HEK293 (cell line): ENCODE data around the gene TTC9.

Source experiments
- CTCF ChIA-PET: fragments of 350-600 bp; formaldehyde crosslinking; extraction: SDS; loops from one replicate; lab custom pipeline; 2021; ENCODE audit warnings: antibody characterized with exemption; lab: Yijun Ruan, JAX
- POLR2A ChIA-PET: fragments of 300-600 bp; formaldehyde crosslinking; extraction: SDS; loops from one replicate; lab custom pipeline; 2020; ENCODE audit warnings: antibody characterized with exemption, inconsistent platforms; lab: Yijun Ruan, JAX
- H3K27ac ChIP-seq: fragments of 200-500 bp; sonication (Bioruptor generic); 2 replicates; pipeline ENCODE4 v1.5.1; 2014; ENCODE audit warnings: low read depth, low read length, control low read depth, inconsistent platforms; ENCODE audit errors: extremely low read depth
- H3K36me3 ChIP-seq, 2 experiments: fragments of 200-500 bp in 1 of 2; sonication (Bioruptor generic) in 1 of 2; 1 replicate in 1 of 2; 2 replicates in 1 of 2; pipeline ENCODE4 v1.5.1; 2014 to 2017; ENCODE audit warnings: inconsistent platforms in 2 of 2, low read length in 2 of 2; ENCODE audit not compliant: control insufficient read depth in 2 of 2, insufficient read depth in 1 of 2
- H3K4me1 ChIP-seq: fragments of 200-500 bp; sonication (Bioruptor generic); 2 replicates; pipeline ENCODE4 v1.5.1; 2014; ENCODE audit warnings: mild to moderate bottlenecking, low read length, inconsistent platforms; ENCODE audit not compliant: control insufficient read depth, insufficient read depth
- H3K4me3 ChIP-seq: 2 replicates; pipeline ENCODE4 v1.5.1; 2011; ENCODE audit warnings: low read depth, mild to moderate bottlenecking, control low read depth, low read length, moderate library complexity
- H3K9me3 ChIP-seq: fragments of 200-500 bp; sonication (Bioruptor generic); 2 replicates; pipeline ENCODE4 v1.5.1; 2014; ENCODE audit warnings: low read depth, low read length, inconsistent platforms; ENCODE audit not compliant: control insufficient read depth, insufficient read depth
- BCL11A ChIP-seq: fragments of 450-650 bp; formaldehyde crosslinking; IDR thresholded peaks from 2 replicates; pipeline ENCODE4 v1.5.1; 2016; ENCODE audit warnings: low read depth, missing biosample characterization, missing genetic modification characterization
- GLI2 ChIP-seq: fragments of 450-650 bp; formaldehyde crosslinking; IDR thresholded peaks from 2 replicates; pipeline ENCODE4; 2017; ENCODE audit warnings: missing biosample characterization, missing genetic modification characterization, low read depth, borderline replicate concordance
- IKZF3 ChIP-seq: fragments of 450-650 bp; IDR thresholded peaks from 2 replicates; pipeline ENCODE4 v1.5.0; 2018; ENCODE audit warnings: missing biosample characterization, mild to moderate bottlenecking, missing genetic modification characterization, moderate library complexity
- KLF7 ChIP-seq: fragments of 450-650 bp; formaldehyde crosslinking; IDR thresholded peaks from 2 replicates; pipeline ENCODE4 v1.5.1; 2016; ENCODE audit warnings: missing biosample characterization, missing genetic modification characterization, borderline replicate concordance
- REPIN1 ChIP-seq: fragments of 450-650 bp; formaldehyde crosslinking; IDR thresholded peaks from 2 replicates; pipeline ENCODE4 v1.5.1; 2017; ENCODE audit warnings: missing biosample characterization, missing genetic modification characterization, low read depth
- SETDB1 ChIP-seq: IDR thresholded peaks from one replicate; pipeline ENCODE4 v1.6.1; 2017; ENCODE audit warnings: mild to moderate bottlenecking, low read length, moderate library complexity, mixed read lengths; ENCODE audit not compliant: insufficient read length
- SP2 ChIP-seq: fragments of 450-650 bp; formaldehyde crosslinking; IDR thresholded peaks from 2 replicates; pipeline ENCODE4 v1.5.1; 2016; ENCODE audit warnings: missing biosample characterization, missing genetic modification characterization
- ZNF114 ChIP-seq: fragments of 450-650 bp; formaldehyde crosslinking; IDR thresholded peaks from 2 replicates; pipeline ENCODE4 v1.5.0; 2017; ENCODE audit warnings: missing biosample characterization, missing genetic modification characterization
- ZNF140 ChIP-seq: fragments of 450-650 bp; formaldehyde crosslinking; IDR thresholded peaks from 2 replicates; pipeline ENCODE4 v1.5.1; 2016; ENCODE audit warnings: missing biosample characterization, missing genetic modification characterization
- ZNF324 ChIP-seq: fragments of 450-650 bp; formaldehyde crosslinking; IDR thresholded peaks from 2 replicates; pipeline ENCODE4 v1.5.1; 2016; ENCODE audit warnings: missing biosample characterization, missing genetic modification characterization
- ZNF366 ChIP-seq: fragments of 450-650 bp; formaldehyde crosslinking; conservative IDR thresholded peaks from 2 replicates; pipeline ENCODE4 v1.5.1; 2016; ENCODE audit warnings: missing biosample characterization, missing genetic modification characterization
- ZNF544 ChIP-seq: fragments of 450-650 bp; formaldehyde crosslinking; IDR thresholded peaks from 2 replicates; pipeline ENCODE4 v1.5.0; 2017; ENCODE audit warnings: missing biosample characterization, missing genetic modification characterization
- ZXDB ChIP-seq: fragments of 450-650 bp; formaldehyde crosslinking; IDR thresholded peaks from 2 replicates; pipeline ENCODE4 v1.5.1; 2016; ENCODE audit warnings: missing biosample characterization, missing genetic modification characterization
- TF ChIP-seq, protein P1 (sequence below): IDR thresholded peaks from 2 replicates; pipeline ENCODE4 v1.6.1; 2011; ENCODE audit warnings: mild to moderate bottlenecking, low read depth, low read length, borderline replicate concordance
- TF ChIP-seq, protein P2 (sequence below): fragments of 450-650 bp; formaldehyde crosslinking; IDR thresholded peaks from 2 replicates; pipeline ENCODE4 v1.5.1; 2017; ENCODE audit warnings: missing biosample characterization, missing genetic modification characterization

Gene TTC9

DNA sequence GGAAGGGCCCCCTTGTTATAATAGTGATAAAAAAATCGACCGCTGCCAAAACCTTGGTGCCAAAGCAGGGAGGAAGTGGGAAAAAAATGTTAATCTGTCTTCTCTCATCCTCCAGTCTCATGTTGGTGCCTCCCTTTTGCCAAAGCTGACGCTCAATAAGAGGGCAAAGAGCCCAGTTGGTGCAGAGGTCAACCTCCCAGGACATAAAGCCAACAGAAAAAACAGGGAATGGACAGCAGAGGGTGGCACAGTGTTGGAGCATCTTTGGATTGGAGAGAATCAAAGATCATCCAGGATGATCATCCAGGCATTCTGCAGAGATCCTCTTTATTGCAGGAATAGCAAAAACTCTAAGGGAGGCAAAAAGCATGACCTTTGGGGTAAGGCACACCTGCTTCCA, 9.8 kb upstream of the TTC9 start:
- Histone ChIP-seq H3K4me3 (no peak overlapping the region), H3K36me3 (no peaks in the 10 kb centered on the region), H3K4me1 (no peaks in the 10 kb centered on the region), H3K9me3 (no peaks in the 10 kb centered on the region), H3K27ac (no peak overlapping the region)
- POLR2A ChIA-PET: no interaction called here
- CTCF ChIA-PET: interaction anchor here (0.9 kb wide), 1 partner anchor 13 kb away, joined by 6 read pairs; no protein-coding TSS in a partner anchor
- TF ChIP-seq ZNF366 (tag by site-specific recombination) (0 out of 2 replicates have a peak, but pooled peaks have one; percentile 2), REPIN1 (tag by site-specific recombination) (no peak), KLF7 (tag by site-specific recombination) (no peak), ZNF544 (tag by site-specific recombination) (no peak)
- TF ChIP-seq, protein P1, sequence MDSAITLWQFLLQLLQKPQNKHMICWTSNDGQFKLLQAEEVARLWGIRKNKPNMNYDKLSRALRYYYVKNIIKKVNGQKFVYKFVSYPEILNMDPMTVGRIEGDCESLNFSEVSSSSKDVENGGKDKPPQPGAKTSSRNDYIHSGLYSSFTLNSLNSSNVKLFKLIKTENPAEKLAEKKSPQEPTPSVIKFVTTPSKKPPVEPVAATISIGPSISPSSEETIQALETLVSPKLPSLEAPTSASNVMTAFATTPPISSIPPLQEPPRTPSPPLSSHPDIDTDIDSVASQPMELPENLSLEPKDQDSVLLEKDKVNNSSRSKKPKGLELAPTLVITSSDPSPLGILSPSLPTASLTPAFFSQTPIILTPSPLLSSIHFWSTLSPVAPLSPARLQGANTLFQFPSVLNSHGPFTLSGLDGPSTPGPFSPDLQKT: no peak

DNA sequence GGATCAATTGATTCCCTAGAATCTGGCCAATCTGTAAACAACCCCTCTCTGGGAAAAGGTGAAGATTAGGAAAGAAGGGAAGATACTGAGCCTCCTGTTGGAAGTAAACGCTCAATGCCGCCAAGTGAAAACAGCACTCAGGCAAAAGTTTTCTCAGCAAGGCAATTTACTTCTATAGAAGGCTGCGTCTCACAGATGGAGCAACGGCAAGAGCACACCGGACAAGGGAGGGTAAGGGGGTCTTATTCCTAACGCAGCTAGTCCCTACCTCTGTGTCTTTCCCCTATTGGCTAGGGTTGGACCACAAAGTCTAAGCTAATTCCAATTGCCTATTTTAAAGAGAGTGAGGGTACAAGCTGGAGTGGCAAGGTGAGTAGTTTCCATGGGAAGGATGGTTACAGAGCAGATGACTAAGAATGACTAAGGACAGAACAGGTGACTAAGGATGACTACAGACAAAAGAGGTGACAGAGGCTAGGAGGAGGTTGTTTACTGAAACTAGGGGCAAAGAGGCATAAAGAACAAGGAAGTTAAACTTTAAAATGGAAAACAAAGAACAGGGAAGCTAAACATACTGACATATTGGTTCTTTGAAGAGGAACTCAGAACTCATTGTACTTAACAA, 5.6 kb upstream of the TTC9 start:
- no peaks in the 10 kb centered on the region for H3K36me3 ChIP-seq
- H3K9me3 ChIP-seq: no peaks in the 10 kb centered on the region
- CTCF ChIA-PET: interaction anchor here (0.6 kb wide), 2 partner anchors 10 to 247 kb away, joined by 3 to 4 read pairs; no protein-coding TSS in a partner anchor
- TF ChIP-seq SETDB1 (peak; percentile 56), ZNF324 (no peak)
- H3K4me3 ChIP-seq: no peak overlapping the region
- no peaks in the 10 kb centered on the region for H3K4me1 ChIP-seq
- POLR2A ChIA-PET: no interaction called here
- H3K27ac ChIP-seq: no peak overlapping the region

DNA sequence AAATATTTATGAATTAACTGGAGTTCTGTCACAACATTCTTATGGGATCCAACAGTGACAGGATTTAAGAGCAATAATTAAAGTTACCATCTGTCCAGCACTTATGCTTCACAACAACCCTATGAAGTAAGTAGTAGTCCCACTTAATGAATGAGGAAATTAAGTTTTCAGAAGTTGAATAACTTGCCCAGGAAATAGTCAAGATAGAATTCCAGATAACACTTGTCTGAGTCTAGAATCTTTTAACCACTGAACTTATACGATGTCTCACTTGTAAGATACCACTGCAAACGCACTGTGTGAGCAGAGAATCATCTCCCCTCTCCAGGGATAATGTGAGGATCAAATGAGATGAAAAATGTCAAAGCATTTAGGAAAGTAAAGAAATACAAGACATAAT, 3.3 kb upstream of the TTC9 start:
- ChIA-PET POLR2A (interaction anchor here (0.6 kb wide), 1 partner anchor 64 kb away, joined by 3 read pairs; no protein-coding TSS in a partner anchor), CTCF (interaction anchor here (0.7 to 1.1 kb wide), 2 partner anchors 75 to 180 kb away, joined by 4 to 5 read pairs; no protein-coding TSS in a partner anchor)
- TF ChIP-seq ZNF114 (no peak), ZXDB (tag by site-specific recombination) (no peak), SP2 (no peak), BCL11A (tag by site-specific recombination) (no peak), IKZF3 (no peak), ZNF140 (tag by site-specific recombination) (no peak), GLI2 (no peak)
- TF ChIP-seq, protein P2, sequence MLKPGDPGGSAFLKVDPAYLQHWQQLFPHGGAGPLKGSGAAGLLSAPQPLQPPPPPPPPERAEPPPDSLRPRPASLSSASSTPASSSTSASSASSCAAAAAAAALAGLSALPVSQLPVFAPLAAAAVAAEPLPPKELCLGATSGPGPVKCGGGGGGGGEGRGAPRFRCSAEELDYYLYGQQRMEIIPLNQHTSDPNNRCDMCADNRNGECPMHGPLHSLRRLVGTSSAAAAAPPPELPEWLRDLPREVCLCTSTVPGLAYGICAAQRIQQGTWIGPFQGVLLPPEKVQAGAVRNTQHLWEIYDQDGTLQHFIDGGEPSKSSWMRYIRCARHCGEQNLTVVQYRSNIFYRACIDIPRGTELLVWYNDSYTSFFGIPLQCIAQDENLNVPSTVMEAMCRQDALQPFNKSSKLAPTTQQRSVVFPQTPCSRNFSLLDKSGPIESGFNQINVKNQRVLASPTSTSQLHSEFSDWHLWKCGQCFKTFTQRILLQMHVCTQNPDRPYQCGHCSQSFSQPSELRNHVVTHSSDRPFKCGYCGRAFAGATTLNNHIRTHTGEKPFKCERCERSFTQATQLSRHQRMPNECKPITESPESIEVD (tag by site-specific recombination): no peak
- Histone ChIP-seq H3K27ac (no peak overlapping the region), H3K9me3 (no peaks in the 10 kb centered on the region), H3K36me3 (no peaks in the 10 kb centered on the region), H3K4me3 (no peak overlapping the region), H3K4me1 (peaks cover 8% of the 10 kb centered on the region; the same call in 1 of the 2 replicates)
